Measurements from ENCODE around the gene MACROD2. TPM values are rescaled to one million over a fixed set of nuclear protein-coding genes. Genes with fewer than 3 reads are reported as not detected.

MACROD2 gene
- total and polyA plus RNA-seq, 2 experiments from 2014 or later = 2.8 to 4.3 TPM

GRCh38 chr20:14303106-14303505 is 307.8 kb downstream of the MACROD2 start:
- Histone ChIP-seq H3K79me2 (replicated peaks; ENCODE audit: insufficient read depth) (no peaks in the 10 kb centered on the region), H3K27me3 (ENCODE audit: insufficient read depth) (no peaks in the 10 kb centered on the region), H3K4me3 (no peak overlapping the region), H3K4me2 (no peak overlapping the region), H2AFZ (no peak overlapping the region), H3K4me1 (ENCODE audit: insufficient read depth) (no peaks in the 10 kb centered on the region), H3F3A (replicated peaks; ENCODE audit: low read depth) (no peaks in the 10 kb centered on the region), H3K27ac (ENCODE audit: low read depth) (no peak overlapping the region), H3K9me2 (ENCODE audit: insufficient read depth) (no peaks in the 10 kb centered on the region), H4K20me1 (replicated peaks; ENCODE audit: insufficient read depth) (no peaks in the 10 kb centered on the region), H3K36me3 (ENCODE audit: insufficient read depth) (no peaks in the 10 kb centered on the region)
- Mint-ChIP-seq H3K9me3 (no peaks in the 10 kb centered on the region), H3K36me3 (ENCODE audit: low read depth) (no peaks in the 10 kb centered on the region), H3K27me3 (ENCODE audit: insufficient read depth, low read depth, poor library complexity) (no peaks in the 10 kb centered on the region), H3K27ac (no peak overlapping the region), H3K4me3 (no peak overlapping the region), H3K4me1 (peaks cover 5% of the 10 kb centered on the region; the same call in 2 of the 3 replicates)
- TF ChIP-seq, protein P1, sequence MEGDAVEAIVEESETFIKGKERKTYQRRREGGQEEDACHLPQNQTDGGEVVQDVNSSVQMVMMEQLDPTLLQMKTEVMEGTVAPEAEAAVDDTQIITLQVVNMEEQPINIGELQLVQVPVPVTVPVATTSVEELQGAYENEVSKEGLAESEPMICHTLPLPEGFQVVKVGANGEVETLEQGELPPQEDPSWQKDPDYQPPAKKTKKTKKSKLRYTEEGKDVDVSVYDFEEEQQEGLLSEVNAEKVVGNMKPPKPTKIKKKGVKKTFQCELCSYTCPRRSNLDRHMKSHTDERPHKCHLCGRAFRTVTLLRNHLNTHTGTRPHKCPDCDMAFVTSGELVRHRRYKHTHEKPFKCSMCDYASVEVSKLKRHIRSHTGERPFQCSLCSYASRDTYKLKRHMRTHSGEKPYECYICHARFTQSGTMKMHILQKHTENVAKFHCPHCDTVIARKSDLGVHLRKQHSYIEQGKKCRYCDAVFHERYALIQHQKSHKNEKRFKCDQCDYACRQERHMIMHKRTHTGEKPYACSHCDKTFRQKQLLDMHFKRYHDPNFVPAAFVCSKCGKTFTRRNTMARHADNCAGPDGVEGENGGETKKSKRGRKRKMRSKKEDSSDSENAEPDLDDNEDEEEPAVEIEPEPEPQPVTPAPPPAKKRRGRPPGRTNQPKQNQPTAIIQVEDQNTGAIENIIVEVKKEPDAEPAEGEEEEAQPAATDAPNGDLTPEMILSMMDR (conservative IDR thresholded peaks at IDR 0.05; ENCODE audit: low read depth in 2 of 2) = no peak
- TF ChIP-seq CREB1 (CRISPR knock-in tag; IDR thresholded peaks at IDR 0.05; ENCODE audit: low read depth) = no peak
- TF ChIP-seq NANOG (IDR thresholded peaks at IDR 0.05; ENCODE audit: borderline replicate concordance) = no peak
- TF ChIP-seq, protein P2, sequence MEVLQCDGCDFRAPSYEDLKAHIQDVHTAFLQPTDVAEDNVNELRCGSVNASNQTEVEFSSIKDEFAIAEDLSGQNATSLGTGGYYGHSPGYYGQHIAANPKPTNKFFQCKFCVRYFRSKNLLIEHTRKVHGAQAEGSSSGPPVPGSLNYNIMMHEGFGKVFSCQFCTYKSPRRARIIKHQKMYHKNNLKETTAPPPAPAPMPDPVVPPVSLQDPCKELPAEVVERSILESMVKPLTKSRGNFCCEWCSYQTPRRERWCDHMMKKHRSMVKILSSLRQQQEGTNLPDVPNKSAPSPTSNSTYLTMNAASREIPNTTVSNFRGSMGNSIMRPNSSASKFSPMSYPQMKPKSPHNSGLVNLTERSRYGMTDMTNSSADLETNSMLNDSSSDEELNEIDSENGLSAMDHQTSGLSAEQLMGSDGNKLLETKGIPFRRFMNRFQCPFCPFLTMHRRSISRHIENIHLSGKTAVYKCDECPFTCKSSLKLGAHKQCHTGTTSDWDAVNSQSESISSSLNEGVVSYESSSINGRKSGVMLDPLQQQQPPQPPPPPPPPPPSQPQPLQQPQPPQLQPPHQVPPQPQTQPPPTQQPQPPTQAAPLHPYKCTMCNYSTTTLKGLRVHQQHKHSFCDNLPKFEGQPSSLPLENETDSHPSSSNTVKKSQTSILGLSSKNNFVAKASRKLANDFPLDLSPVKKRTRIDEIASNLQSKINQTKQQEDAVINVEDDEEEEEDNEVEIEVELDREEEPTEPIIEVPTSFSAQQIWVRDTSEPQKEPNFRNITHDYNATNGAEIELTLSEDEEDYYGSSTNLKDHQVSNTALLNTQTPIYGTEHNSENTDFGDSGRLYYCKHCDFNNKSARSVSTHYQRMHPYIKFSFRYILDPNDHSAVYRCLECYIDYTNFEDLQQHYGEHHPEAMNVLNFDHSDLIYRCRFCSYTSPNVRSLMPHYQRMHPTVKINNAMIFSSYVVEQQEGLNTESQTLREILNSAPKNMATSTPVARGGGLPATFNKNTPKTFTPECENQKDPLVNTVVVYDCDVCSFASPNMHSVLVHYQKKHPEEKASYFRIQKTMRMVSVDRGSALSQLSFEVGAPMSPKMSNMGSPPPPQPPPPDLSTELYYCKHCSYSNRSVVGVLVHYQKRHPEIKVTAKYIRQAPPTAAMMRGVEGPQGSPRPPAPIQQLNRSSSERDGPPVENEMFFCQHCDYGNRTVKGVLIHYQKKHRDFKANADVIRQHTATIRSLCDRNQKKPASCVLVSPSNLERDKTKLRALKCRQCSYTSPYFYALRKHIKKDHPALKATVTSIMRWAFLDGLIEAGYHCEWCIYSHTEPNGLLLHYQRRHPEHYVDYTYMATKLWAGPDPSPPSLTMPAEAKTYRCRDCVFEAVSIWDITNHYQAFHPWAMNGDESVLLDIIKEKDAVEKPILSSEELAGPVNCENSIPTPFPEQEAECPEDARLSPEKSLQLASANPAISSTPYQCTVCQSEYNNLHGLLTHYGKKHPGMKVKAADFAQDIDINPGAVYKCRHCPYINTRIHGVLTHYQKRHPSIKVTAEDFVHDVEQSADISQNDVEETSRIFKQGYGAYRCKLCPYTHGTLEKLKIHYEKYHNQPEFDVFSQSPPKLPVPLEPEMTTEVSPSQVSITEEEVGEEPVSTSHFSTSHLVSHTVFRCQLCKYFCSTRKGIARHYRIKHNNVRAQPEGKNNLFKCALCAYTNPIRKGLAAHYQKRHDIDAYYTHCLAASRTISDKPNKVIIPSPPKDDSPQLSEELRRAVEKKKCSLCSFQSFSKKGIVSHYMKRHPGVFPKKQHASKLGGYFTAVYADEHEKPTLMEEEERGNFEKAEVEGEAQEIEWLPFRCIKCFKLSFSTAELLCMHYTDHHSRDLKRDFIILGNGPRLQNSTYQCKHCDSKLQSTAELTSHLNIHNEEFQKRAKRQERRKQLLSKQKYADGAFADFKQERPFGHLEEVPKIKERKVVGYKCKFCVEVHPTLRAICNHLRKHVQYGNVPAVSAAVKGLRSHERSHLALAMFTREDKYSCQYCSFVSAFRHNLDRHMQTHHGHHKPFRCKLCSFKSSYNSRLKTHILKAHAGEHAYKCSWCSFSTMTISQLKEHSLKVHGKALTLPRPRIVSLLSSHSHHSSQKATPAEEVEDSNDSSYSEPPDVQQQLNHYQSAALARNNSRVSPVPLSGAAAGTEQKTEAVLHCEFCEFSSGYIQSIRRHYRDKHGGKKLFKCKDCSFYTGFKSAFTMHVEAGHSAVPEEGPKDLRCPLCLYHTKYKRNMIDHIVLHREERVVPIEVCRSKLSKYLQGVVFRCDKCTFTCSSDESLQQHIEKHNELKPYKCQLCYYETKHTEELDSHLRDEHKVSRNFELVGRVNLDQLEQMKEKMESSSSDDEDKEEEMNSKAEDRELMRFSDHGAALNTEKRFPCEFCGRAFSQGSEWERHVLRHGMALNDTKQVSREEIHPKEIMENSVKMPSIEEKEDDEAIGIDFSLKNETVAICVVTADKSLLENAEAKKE (CRISPR knock-in tag; IDR thresholded peaks at IDR 0.05) = no peak
- TF ChIP-seq EZH2phosphoT487 (IDR thresholded peaks at IDR 0.05; ENCODE audit: unreplicated experiment) = no peak
- DNase-seq (ENCODE audit: low spot score) = no peak
- no peak for ATAC-seq

All from GM23338 (cell line).